Measurements from ENCODE around the gene CMTM4.

CMTM4 gene

DNA sequence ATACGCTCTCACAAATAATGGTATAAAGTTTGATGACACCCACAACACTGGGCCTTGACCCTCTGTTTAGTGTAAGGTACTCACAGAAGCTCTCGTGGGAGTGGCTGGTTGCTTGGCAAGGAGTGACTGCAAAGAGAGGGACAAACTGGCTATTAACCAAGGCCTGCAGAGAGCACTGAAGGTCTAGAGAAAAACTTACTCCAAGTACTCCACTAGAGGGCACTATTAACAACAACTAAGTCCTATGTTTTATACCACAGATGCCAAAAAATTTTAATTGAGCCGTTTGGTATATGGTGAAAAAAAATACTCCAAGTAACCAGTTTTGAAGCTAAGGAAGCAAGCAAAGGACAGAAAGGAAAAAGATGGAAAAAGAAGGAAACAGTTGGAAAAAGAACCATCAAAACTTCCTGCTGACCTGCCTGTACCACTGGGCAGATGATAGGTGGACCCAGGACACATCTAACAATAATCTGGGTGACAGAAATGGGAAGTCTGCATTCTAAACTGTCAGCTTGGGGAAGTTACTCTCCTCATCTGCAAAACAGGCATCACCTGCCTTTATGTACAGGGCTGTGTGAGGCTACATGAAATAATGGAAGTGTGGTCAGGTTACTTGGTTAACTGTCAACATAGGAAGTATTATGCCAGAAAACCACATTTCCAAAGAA lies 31.7 kb upstream of the CMTM4 start:
- FAIRE-seq: peak; percentile 59
- DNase-seq (ENCODE audit: insufficient read length, low spot score): no peak
- TF ChIP-seq TAF1 (IDR thresholded peaks at IDR 0.05; ENCODE audit: low read depth, low read length) (no peak), PAX5 (IDR thresholded peaks at IDR 0.05; ENCODE audit: insufficient read depth, low read length, severe bottlenecking) (no peak), POLR2A (IDR thresholded peaks at IDR 0.05; ENCODE audit: low read depth, low read length) (0 out of 2 replicates have a peak, but pooled peaks have one; percentile 32)

DNA sequence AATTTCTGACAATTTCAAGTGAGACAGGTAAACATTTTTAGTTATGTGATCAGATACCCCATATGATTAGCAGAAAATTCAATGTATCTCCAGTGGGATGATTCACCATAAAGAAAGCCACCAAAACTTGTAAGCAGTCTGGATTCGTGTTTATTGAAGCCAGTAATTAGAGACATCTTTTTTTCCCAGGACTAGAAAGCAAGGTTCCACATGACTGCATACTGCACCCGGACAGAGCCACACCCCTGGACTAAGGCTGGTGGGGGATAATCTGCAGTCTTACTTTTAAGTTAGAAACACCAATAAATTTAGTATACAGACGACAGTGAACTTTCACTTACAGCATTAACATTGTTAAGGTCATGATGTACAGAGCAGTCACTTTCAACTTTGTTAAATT lies 24.2 kb upstream of the CMTM4 start:
- no peak for DNase-seq (ENCODE audit: insufficient read length, low spot score)
- no peak for TF ChIP-seq PAX5 (IDR thresholded peaks at IDR 0.05; ENCODE audit: insufficient read depth, low read length, severe bottlenecking)
- no peak for TF ChIP-seq POU2F2 (IDR thresholded peaks at IDR 0.05; ENCODE audit: low read depth, low read length)
- no peak for TF ChIP-seq POLR2AphosphoS5 (IDR thresholded peaks at IDR 0.05; ENCODE audit: low read depth, low read length)
- TF ChIP-seq POLR2A (IDR thresholded peaks at IDR 0.05; ENCODE audit: low read depth, low read length): no peak
- no peak for TF ChIP-seq TAF1 (IDR thresholded peaks at IDR 0.05; ENCODE audit: low read depth, low read length)
- no peak for TF ChIP-seq SPI1 (IDR thresholded peaks at IDR 0.05; ENCODE audit: low read depth, low read length)

DNA sequence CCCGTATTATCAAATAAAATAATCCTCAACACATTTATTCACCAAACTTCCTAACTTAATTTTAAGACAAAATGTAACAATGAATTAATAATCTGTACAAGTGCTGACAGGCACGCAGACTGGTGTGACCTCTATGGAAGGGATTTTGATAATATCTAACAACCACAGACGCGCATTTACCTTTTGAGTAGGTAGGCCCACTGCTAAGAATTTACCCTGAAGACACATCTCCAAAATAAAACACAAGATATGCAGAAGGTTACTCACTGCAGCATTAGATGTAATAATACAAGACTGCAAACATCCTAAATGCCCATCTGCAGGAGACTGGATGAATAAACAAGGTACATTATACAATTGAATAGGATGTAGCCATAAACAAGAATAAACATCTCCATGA lies 22.7 kb upstream of the CMTM4 start:
- TF ChIP-seq POLR2A (IDR thresholded peaks at IDR 0.05; ENCODE audit: low read depth, low read length): no peak
- TF ChIP-seq SPI1 (IDR thresholded peaks at IDR 0.05; ENCODE audit: low read depth, low read length): no peak
- TF ChIP-seq PAX5 (IDR thresholded peaks at IDR 0.05; ENCODE audit: insufficient read depth, low read length, severe bottlenecking): no peak
- no peak for TF ChIP-seq POLR2AphosphoS5 (IDR thresholded peaks at IDR 0.05; ENCODE audit: low read depth, low read length)
- TF ChIP-seq TAF1 (IDR thresholded peaks at IDR 0.05; ENCODE audit: low read depth, low read length): no peak
- TF ChIP-seq POU2F2 (IDR thresholded peaks at IDR 0.05; ENCODE audit: low read depth, low read length): no peak
- DNase-seq (ENCODE audit: insufficient read length, low spot score) (no peak), FAIRE-seq (no peak)

More for the DNA sequence above, 24.2 kb upstream of the CMTM4 start:
- FAIRE-seq: no peak

DNA sequence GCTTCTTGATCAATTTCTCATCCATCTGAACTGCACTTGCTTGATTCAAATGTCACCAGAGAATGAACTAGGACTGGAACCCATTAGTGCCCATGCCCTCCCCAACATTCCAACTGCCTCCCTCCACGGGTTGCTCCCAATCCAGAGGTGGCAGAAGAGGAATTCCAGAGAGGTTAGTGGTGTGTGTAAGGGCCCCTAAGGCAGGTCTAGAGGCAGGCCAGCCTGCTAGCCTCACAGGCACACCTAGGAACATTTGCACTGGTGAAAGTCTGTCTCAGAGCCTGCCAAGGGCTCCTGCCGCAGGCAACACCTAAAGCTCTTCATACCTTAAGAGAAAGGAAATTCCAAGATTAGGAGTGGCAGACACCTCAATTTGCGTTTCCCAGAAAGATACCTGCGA lies 21.2 kb upstream of the CMTM4 start:
- no peak for TF ChIP-seq POLR2A (IDR thresholded peaks at IDR 0.05; ENCODE audit: low read depth, low read length)
- DNase-seq (ENCODE audit: insufficient read length, low spot score) (no peak), FAIRE-seq (no peak)

DNA sequence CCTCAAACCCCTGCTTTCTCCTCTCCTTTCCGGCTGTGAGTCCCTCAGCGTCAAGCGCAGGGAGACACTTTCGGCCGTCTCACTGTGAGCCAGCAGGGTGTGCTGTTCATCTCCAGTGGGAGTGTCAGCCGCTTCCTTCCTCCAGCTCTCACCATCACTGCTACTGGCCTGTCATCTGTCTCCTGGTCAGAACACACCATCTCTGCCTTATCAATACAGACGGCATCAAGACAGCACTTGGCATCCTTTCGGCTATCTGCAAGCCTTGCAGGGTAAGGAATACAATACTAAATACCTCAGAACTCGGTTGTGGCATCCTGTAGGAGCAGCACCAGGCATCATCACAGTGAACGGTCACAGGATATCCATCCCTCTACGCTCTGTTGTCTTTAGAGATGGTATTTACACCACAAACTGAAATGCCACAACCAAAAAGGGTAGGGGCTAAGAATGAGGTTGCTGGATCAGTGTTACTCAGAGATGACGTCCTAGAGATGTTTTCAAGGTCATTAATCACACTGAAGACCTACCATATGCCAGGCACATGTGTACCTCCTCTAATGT lies 20.7 kb upstream of the CMTM4 start:
- DNase-seq (ENCODE audit: insufficient read length, low spot score) (no peak), FAIRE-seq (peak; percentile 59)
- TF ChIP-seq POLR2A (IDR thresholded peaks at IDR 0.05; ENCODE audit: low read depth, low read length) (no peak), SPI1 (IDR thresholded peaks at IDR 0.05; ENCODE audit: low read depth, low read length) (no peak), POLR2AphosphoS5 (IDR thresholded peaks at IDR 0.05; ENCODE audit: low read depth, low read length) (no peak), POU2F2 (IDR thresholded peaks at IDR 0.05; ENCODE audit: low read depth, low read length) (no peak), PAX5 (IDR thresholded peaks at IDR 0.05; ENCODE audit: insufficient read depth, low read length, severe bottlenecking) (no peak)

DNA sequence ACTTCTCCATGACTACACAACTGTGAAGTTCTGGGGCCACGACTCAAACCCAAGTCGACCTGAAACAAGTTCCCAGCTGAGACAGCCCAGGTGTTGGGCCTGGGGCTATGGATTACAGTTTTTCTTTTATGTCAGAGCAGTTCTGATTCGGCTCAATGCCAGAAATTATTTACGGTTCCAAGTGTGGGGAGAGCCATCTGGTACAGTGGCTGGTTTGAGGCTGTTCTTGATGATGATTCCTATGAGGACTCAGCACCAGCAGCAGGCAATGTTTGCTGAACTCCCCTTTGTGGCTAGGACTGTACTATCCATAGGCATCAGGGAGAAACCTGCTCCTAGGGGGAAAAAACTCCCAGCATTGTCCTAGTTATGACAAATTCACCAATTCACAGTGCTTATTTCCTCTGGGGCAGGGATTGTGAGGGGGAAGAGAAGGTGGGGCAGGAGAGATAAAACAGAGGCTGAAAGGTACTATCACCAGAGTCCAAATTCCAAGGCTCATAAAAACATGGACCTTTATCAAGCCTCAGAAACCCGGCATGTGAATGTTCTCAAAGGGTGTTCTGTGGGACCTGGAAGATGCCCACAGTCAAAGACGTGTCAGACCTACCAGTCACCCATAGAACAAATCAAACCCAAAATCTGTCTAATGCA lies 18.2 kb upstream of the CMTM4 start:
- DNase-seq (ENCODE audit: insufficient read length, low spot score) (no peak), FAIRE-seq (no peak)
- TF ChIP-seq POU2F2 (IDR thresholded peaks at IDR 0.05; ENCODE audit: low read depth, low read length): no peak
- TF ChIP-seq POLR2AphosphoS5 (IDR thresholded peaks at IDR 0.05; ENCODE audit: low read depth, low read length): no peak
- no peak for TF ChIP-seq POLR2A (IDR thresholded peaks at IDR 0.05; ENCODE audit: low read depth, low read length)

DNA sequence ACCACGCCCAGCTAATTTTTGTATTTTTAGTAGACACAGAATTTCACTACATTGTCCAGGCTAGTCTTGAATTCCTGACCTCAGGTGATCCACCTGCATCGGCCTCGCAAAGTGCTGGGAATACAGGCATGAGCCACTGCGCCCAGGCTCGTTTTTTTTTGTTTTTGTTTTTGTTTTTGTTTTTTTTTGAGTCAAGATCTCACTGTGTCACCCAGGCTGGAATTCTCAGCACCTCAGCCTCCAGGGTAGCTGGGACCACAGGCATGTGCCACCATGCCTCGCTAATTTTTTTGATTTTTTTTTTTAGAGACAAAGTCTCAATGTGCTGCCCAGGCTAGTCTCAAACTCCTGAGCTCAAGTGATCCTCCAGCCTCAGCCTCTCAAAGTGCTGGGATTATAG lies 17.5 kb upstream of the CMTM4 start:
- FAIRE-seq: no peak
- DNase-seq (ENCODE audit: insufficient read length, low spot score): no peak
- TF ChIP-seq SPI1 (IDR thresholded peaks at IDR 0.05; ENCODE audit: low read depth, low read length): no peak
- TF ChIP-seq POLR2AphosphoS5 (IDR thresholded peaks at IDR 0.05; ENCODE audit: low read depth, low read length): no peak
- TF ChIP-seq POU2F2 (IDR thresholded peaks at IDR 0.05; ENCODE audit: low read depth, low read length): no peak

DNA sequence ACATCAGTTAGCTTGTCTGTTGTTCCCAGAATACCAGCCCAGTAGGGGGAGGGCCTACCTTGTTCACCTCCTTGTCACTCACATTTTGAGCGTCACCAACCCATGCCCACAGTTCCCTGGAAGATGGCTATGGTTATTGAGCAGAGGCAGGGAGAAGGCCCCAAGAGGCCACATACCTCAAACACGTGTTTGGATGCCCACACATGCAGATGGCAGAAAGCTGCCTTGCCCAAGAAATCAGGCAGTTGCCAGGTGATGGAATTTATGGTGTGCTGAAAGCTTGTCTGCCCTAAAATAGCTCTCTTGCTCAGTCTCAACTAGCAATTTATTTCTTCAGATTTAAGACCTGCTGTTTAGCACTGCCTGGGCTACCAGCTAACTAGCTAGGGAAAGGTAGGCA lies 16.5 kb upstream of the CMTM4 start:
- peak; percentile 60 for FAIRE-seq
- TF ChIP-seq SPI1 (IDR thresholded peaks at IDR 0.05; ENCODE audit: low read depth, low read length) (no peak), POU2F2 (IDR thresholded peaks at IDR 0.05; ENCODE audit: low read depth, low read length) (no peak), PAX5 (IDR thresholded peaks at IDR 0.05; ENCODE audit: insufficient read depth, low read length, severe bottlenecking) (no peak), POLR2A (IDR thresholded peaks at IDR 0.05; ENCODE audit: low read depth, low read length) (no peak), TAF1 (IDR thresholded peaks at IDR 0.05; ENCODE audit: low read depth, low read length) (no peak), POLR2AphosphoS5 (IDR thresholded peaks at IDR 0.05; ENCODE audit: low read depth, low read length) (no peak)
- no peak for DNase-seq (ENCODE audit: insufficient read length, low spot score)

DNA sequence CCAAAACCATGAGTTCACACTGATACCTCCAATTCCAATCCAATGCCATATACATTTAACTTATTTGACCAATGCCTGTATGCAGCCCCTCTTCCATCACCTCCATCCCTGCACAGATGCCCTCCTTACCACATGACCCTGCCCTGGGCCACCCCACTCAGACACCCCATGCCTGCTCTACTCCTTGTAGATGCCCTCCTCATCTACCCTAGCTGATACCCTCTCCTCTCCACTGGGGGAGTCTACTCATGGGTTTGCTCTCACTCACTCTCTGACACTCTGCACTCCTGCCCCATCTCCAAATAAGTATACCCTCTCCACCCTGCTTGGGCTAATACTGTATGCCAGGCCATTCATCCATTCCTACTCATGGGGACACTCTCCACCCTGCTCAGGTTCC lies 16.0 kb upstream of the CMTM4 start:
- FAIRE-seq: no peak
- no peak for TF ChIP-seq POLR2A (IDR thresholded peaks at IDR 0.05; ENCODE audit: low read depth, low read length)
- no peak for TF ChIP-seq POLR2AphosphoS5 (IDR thresholded peaks at IDR 0.05; ENCODE audit: low read depth, low read length)
- TF ChIP-seq SPI1 (IDR thresholded peaks at IDR 0.05; ENCODE audit: low read depth, low read length): no peak
- TF ChIP-seq PAX5 (IDR thresholded peaks at IDR 0.05; ENCODE audit: insufficient read depth, low read length, severe bottlenecking): no peak
- no peak for TF ChIP-seq POU2F2 (IDR thresholded peaks at IDR 0.05; ENCODE audit: low read depth, low read length)
- TF ChIP-seq TAF1 (IDR thresholded peaks at IDR 0.05; ENCODE audit: low read depth, low read length): no peak

DNA sequence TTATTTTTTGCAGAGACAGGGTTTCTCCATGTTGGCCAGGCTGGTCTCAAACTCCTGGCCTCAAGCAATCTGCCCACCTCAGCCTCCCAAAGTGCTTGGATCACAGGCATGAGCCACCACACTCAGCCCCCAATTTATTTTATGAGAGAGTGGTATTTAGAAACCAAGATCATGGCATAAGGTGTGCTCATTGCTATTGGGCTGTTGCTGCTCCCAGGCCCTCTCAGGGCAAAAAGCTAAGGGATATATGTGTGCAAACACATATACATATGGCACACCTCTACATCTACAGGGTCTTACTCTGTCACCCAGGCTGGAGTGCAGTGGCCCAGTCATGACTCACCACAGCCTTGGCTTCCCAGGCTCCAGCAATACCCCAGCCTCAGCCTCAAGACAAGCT lies 15.0 kb upstream of the CMTM4 start:
- FAIRE-seq (no peak), DNase-seq (ENCODE audit: insufficient read length, low spot score) (no peak)
- no peak for TF ChIP-seq SPI1 (IDR thresholded peaks at IDR 0.05; ENCODE audit: low read depth, low read length)
- no peak for TF ChIP-seq PAX5 (IDR thresholded peaks at IDR 0.05; ENCODE audit: insufficient read depth, low read length, severe bottlenecking)
- no peak for TF ChIP-seq POU2F2 (IDR thresholded peaks at IDR 0.05; ENCODE audit: low read depth, low read length)
- TF ChIP-seq TAF1 (IDR thresholded peaks at IDR 0.05; ENCODE audit: low read depth, low read length): no peak
- TF ChIP-seq POLR2AphosphoS5 (IDR thresholded peaks at IDR 0.05; ENCODE audit: low read depth, low read length): no peak
- TF ChIP-seq POLR2A (IDR thresholded peaks at IDR 0.05; ENCODE audit: low read depth, low read length): no peak

More for the DNA sequence above, 16.0 kb upstream of the CMTM4 start:
- DNase-seq (ENCODE audit: insufficient read length, low spot score): no peak
